Stimulated activated effector memory CD8-positive, alpha-beta T cell treated with anti-CD3 and anti-CD28 coated beads, Interleukin-12 subunit alpha, Interleukin-12 subunit beta, amount 100 ng/mL, for 72 hours (primary cell): ENCODE results near the gene B3GALT5.

ENCODE experiments used
- ATAC-seq: fragments of 150-1000 bp; cut with Tn5 transposase; 2 replicates; pipeline ENCODE4 v1.10.0; 2021
- DNase-seq, 2 donors: peaks; one replicate each; pipeline ENCODE4 v3.0.0; 2021 to 2022; ENCODE audit warnings: low spot score in 2 of 2
- H3K27ac Mint-ChIP-seq: one replicate; pipeline ENCODE4 v1.8.0; 2022; ENCODE audit warnings: mild to moderate bottlenecking, mixed read lengths
- H3K36me3 Mint-ChIP-seq: one replicate; pipeline ENCODE4 v1.8.0; 2022; ENCODE audit warnings: mild to moderate bottlenecking, mixed read lengths
- H3K4me1 Mint-ChIP-seq: one replicate; pipeline ENCODE4 v1.8.0; 2022; ENCODE audit warnings: mixed read lengths
- H3K4me3 Mint-ChIP-seq: one replicate; pipeline ENCODE4 v1.8.0; 2022; ENCODE audit warnings: mild to moderate bottlenecking, mixed read lengths
- H3K9me3 Mint-ChIP-seq: one replicate; pipeline ENCODE4 v1.8.0; 2022; ENCODE audit warnings: mixed read lengths

The B3GALT5 gene

DNA sequence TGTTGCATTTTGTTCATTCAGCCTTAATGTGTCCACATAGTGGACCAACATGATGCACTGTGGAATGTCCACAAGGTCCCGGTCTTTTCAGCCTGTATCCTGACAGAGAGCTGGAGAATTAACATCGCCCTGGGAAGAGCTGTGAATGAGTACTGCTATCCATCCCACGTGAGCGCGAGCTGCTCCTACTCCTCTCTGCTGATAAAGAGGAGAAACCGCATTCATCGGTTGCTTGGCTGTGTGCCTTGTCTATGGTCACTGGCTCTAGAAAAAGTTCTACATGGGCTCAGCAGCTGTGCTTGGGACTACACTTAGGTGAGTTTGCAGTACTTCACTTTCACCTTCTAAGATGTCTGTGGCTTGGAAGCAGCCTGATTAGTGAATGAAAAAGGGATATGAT lies 101.2 kb downstream of the B3GALT5 start:
- no peaks in the 10 kb centered on the region for H3K36me3 Mint-ChIP-seq

DNA sequence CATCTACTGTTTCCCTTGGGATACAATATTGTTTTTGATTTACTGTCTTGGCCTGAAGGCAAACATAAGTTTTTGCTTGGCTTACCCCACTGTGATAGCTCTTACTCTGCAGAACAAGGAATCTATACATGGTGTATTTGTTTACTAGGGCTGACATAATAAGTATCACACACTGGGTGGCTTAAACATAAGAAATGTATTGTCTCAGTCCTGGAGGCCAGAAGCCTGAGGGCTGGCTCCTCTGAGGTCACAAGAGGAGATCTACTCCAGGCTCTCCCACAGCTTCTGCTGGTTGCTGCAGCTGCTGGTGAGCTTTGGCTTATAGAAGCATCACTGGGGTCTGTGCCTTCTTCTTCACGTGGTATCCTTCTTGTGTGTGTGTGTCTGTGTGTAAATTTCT lies 101.6 kb downstream of the B3GALT5 start:
- DNase-seq (no peak), ATAC-seq (no peak)
- Mint-ChIP-seq H3K4me3 (no peak overlapping the region), H3K36me3 (no peaks in the 10 kb centered on the region), H3K4me1 (no peaks in the 10 kb centered on the region), H3K9me3 (no peaks in the 10 kb centered on the region), H3K27ac (no peak overlapping the region)

More for the DNA sequence above, 101.2 kb downstream of the B3GALT5 start:
- Mint-ChIP-seq H3K4me1 (no peaks in the 10 kb centered on the region), H3K9me3 (no peaks in the 10 kb centered on the region), H3K27ac (no peak overlapping the region), H3K4me3 (no peak overlapping the region)
- no peak for DNase-seq
- no peak for ATAC-seq

DNA sequence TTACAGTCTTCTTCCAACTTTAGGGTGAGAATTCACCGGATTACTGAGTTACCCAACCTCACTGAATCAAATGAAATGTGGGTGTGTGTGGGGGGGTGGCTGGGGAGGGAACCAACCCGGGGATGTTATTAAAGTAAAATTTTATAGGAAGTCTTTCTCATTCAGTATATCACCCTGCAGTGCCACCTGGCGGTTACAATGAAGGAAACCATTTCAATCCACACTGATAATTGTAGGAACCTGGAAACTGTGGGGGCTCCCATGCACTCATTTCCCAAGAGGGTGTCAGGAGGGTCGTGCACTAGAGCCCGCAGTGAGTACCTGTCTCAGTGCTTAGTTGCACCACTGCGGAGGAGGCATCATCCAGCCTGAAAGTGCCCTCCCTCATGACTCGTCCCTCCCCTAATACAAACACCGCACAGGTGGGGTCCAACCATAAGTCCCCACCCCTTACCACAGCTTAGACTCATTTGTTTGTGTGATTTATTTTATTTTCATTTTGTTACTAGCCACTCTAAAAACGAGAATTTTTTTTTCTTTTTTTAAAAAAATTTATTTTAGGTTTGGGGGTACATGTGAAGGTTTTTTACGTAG lies 103.2 kb downstream of the B3GALT5 start:
- peak; percentile 8 to 55 for DNase-seq
- no peak for ATAC-seq
- Mint-ChIP-seq H3K27ac (no peak overlapping the region), H3K4me3 (no peak overlapping the region), H3K4me1 (no peaks in the 10 kb centered on the region), H3K36me3 (no peaks in the 10 kb centered on the region), H3K9me3 (no peaks in the 10 kb centered on the region)

DNA sequence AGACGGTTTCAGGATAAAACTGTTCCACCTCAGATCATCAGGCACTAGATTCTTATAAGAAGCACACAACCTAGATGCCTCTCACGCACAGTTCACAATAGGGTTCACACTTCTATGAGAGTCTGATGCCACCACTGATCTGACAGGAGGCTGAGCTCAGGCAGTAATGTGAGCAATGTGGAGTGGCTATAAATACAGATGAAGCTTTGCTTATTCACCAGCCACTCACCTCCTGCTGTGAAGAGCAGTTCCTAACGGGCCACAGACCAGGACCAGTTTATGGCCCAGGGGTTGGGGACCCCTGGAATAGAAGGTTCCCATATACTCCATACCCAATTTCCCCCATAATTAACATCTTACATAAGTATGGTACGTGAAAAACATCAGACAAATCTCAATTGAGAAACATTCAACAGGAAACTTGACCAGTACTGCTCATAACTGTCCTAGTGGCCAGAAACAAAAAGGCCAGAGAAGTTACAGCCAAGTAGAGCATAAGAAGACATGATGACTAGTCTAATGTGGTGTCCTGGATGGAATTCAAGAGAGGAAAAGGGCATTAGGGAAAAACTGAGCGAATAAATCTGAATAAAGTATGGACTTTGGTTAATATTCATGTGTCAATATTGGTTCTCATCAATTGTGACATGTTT lies 107.5 kb downstream of the B3GALT5 start:
- H3K27ac Mint-ChIP-seq = no peak overlapping the region
- H3K9me3 Mint-ChIP-seq = no peaks in the 10 kb centered on the region
- H3K4me3 Mint-ChIP-seq = no peak overlapping the region
- no peaks in the 10 kb centered on the region for H3K4me1 Mint-ChIP-seq
- H3K36me3 Mint-ChIP-seq = no peaks in the 10 kb centered on the region
- DNase-seq (no peak), ATAC-seq (no peak)

DNA sequence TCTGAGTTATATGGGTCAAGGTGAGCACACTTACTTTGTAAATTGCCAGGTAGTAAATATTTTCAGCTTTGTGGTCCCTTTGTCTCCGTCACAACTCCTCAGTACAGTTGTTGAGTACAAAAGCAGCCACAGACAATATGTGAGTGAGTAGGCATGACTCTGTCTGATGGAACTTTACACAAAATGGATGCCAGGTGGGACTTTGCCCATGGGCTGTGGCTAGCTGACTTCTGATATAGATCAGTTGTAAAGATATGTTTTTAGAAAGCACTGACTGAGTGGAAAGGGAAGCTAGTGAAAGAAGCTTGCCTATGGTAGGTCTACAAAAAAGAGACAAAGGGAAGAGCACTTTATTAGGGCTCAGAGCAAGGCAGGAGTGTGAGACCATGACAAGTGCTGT lies 109.1 kb downstream of the B3GALT5 start:
- no peak overlapping the region for H3K4me3 Mint-ChIP-seq
- DNase-seq (no peak), ATAC-seq (no peak)
- H3K27ac Mint-ChIP-seq = no peak overlapping the region
- no peaks in the 10 kb centered on the region for H3K9me3 Mint-ChIP-seq
- H3K36me3 Mint-ChIP-seq = no peaks in the 10 kb centered on the region
- no peaks in the 10 kb centered on the region for H3K4me1 Mint-ChIP-seq
